Measurements from ENCODE around the gene DIAPH3.

DNA sequence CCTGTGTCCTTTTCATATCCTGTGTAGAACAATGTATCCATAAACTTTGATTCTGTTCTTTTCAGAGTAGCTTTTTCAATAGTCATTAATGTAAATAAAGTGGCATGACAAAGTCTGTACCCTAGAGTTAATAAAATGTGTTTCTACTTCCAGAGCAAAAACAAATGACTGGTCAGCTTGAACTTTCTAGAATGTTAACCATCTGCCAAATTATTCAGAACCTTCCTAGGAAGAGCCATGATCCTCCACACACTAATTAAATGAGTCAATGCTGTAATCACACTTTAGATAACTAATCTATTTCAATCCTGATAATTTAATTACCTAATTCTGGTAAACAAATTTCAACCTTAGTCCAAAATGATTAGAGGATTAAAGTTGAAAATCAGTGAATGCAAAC lies 73.2 kb downstream of the DIAPH3 start:
- TF ChIP-seq, protein P1, sequence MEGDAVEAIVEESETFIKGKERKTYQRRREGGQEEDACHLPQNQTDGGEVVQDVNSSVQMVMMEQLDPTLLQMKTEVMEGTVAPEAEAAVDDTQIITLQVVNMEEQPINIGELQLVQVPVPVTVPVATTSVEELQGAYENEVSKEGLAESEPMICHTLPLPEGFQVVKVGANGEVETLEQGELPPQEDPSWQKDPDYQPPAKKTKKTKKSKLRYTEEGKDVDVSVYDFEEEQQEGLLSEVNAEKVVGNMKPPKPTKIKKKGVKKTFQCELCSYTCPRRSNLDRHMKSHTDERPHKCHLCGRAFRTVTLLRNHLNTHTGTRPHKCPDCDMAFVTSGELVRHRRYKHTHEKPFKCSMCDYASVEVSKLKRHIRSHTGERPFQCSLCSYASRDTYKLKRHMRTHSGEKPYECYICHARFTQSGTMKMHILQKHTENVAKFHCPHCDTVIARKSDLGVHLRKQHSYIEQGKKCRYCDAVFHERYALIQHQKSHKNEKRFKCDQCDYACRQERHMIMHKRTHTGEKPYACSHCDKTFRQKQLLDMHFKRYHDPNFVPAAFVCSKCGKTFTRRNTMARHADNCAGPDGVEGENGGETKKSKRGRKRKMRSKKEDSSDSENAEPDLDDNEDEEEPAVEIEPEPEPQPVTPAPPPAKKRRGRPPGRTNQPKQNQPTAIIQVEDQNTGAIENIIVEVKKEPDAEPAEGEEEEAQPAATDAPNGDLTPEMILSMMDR (IDR thresholded peaks at IDR 0.05): no peak
- no peak for TF ChIP-seq ZFX (IDR thresholded peaks at IDR 0.05; ENCODE audit: borderline replicate concordance)

Data from 22Rv1 (cell line).